Panc1 (cell line): ENCODE data around the gene CORO1C. TPM values are rescaled to one million over a fixed set of nuclear protein-coding genes. Genes with fewer than 3 reads are reported as not detected.

Experiments
- ATAC-seq: fragments of 200-7000 bp; cut with Tn5 transposase; 2 replicates; pipeline ENCODE4 v1.9.1; 2020; ENCODE audit warnings: mild to moderate bottlenecking, moderate library complexity
- BruUV-seq: library from RNA; stranded (reverse); fragments of 400-500 nt; replicated peaks from 2 replicates; lab custom pipeline; 2021; lab: Mats Ljungman, UMichigan
- CTCF ChIA-PET: fragments of 300-600 bp; sonication (Branson Sonifier 250); formaldehyde crosslinking; loops from one replicate; lab custom pipeline; 2022; ENCODE audit warnings: antibody characterized with exemption; lab: Charles Lee
- POLR2A ChIA-PET: fragments of 300-600 bp; sonication (Branson Sonifier 250); formaldehyde crosslinking; loops from one replicate; lab custom pipeline; 2022; ENCODE audit warnings: antibody characterized with exemption; lab: Charles Lee
- DNase-seq: peaks from one replicate; pipeline ENCODE4 v3.0.0-alpha.2; 2010; ENCODE audit warnings: low read depth, low spot score
- H3K27ac ChIP-seq: 2 replicates; pipeline ENCODE4 v1.5.1; 2011; ENCODE audit warnings: mild to moderate bottlenecking, low read length, inconsistent platforms
- H3K27me3 ChIP-seq: fragments of 200-500 bp; sonication (Bioruptor generic); 2 replicates; pipeline ENCODE4 v1.6.0; 2014; ENCODE audit warnings: low read length, inconsistent platforms; ENCODE audit not compliant: control insufficient read depth, insufficient read depth
- H3K36me3 ChIP-seq: fragments of 200-500 bp; sonication (Bioruptor generic); 2 replicates; pipeline ENCODE4 v1.5.1; 2014; ENCODE audit warnings: inconsistent platforms, mild to moderate bottlenecking, low read length, moderate library complexity; ENCODE audit not compliant: control insufficient read depth, insufficient read depth
- H3K4me1 ChIP-seq: 2 replicates; pipeline ENCODE4 v1.5.1; 2011; ENCODE audit warnings: inconsistent platforms, mild to moderate bottlenecking, low read length, moderate library complexity; ENCODE audit not compliant: control insufficient read depth, insufficient read depth
- H3K4me3 ChIP-seq, 2 experiments: 2 replicates each; pipeline ENCODE4 v1.5.1; 2011 to 2012; ENCODE audit warnings: low read depth in 2 of 2, low read length in 2 of 2, mild to moderate bottlenecking in 2 of 2, inconsistent platforms in 1 of 2, moderate library complexity in 1 of 2
- H3K9me3 ChIP-seq: fragments of 200-500 bp; sonication (Bioruptor generic); 2 replicates; pipeline ENCODE4 v1.5.1; 2014; ENCODE audit warnings: low read depth, mild to moderate bottlenecking, inconsistent platforms, low read length, moderate library complexity; ENCODE audit not compliant: control insufficient read depth, insufficient read depth
- CTCF ChIP-seq: fragments of 450-650 bp; IDR thresholded peaks from 2 replicates; pipeline ENCODE4 v1.5.1; 2017; ENCODE audit warnings: mild to moderate bottlenecking
- POLR2AphosphoS5 ChIP-seq: IDR thresholded peaks from 2 replicates; pipeline ENCODE4 v1.6.1; 2012; ENCODE audit warnings: mild to moderate bottlenecking, low read depth, low read length, moderate library complexity
- REST ChIP-seq, 2 experiments: IDR thresholded peaks; 2 replicates each; pipeline ENCODE4 v1.6.1; 2011 to 2012; ENCODE audit warnings: low read depth in 2 of 2, control low read depth in 1 of 2, low read length in 1 of 2, mild to moderate bottlenecking in 1 of 2, moderate library complexity in 1 of 2; ENCODE audit not compliant: insufficient read depth in 1 of 2
- SIN3A ChIP-seq: IDR thresholded peaks from 2 replicates; pipeline ENCODE4 v1.6.1; 2012; ENCODE audit warnings: low read depth, mild to moderate bottlenecking, low read length, moderate library complexity, borderline replicate concordance; ENCODE audit not compliant: insufficient read depth
- TCF7L2 ChIP-seq: IDR thresholded peaks from 2 replicates; pipeline ENCODE4 v1.6.1; 2011; ENCODE audit warnings: mild to moderate bottlenecking, low read depth, low read length, inconsistent platforms
- in situ Hi-C: cut with HindIII; loops from 2 replicates; pipeline ENCODE4 v1.10.0; 2016; ENCODE audit warnings: low sequenced_read_pairs, low pct_unique_long_range_greater_than_20kb
- intact Hi-C: fragments of 100-400 bp; cut with micrococcal nuclease; formaldehyde crosslinking; loops from one replicate; pipeline ENCODE4 v1.10.0; 2022; ENCODE audit not compliant: unreplicated experiment
- total RNA-seq: library from RNA; stranded (reverse); gene quantifications from one replicate; pipeline ENCODE4 v1.2.1, GENCODE V29; 2021; ENCODE audit not compliant: unreplicated experiment

CORO1C gene
- total RNA-seq, 1 experiment from 2014 or later: 165 TPM

GRCh38 chr12:108690542-108691174, 40.7 kb downstream of the CORO1C start:
- H3K9me3 ChIP-seq: no peaks in the 10 kb centered on the region
- no TSS peak for BruUV-seq
- TF ChIP-seq POLR2AphosphoS5: no peak
- no peak for TF ChIP-seq REST (IDR thresholded peaks at IDR 0.05; ENCODE audit: insufficient read depth in 1 of 2, low read depth in 2 of 2, low read length in 1 of 2)
- no peak for TF ChIP-seq CTCF
- no peak for TF ChIP-seq TCF7L2
- TF ChIP-seq SIN3A: no peak
- peaks cover 9% of the 10 kb centered on the region; the same call in 1 of the 2 replicates for H3K36me3 ChIP-seq
- CTCF ChIA-PET: interaction anchor here (0.6 kb wide), 1 partner anchor 1580 kb away, joined by 3 read pairs; no protein-coding TSS in a partner anchor
- peaks cover 57% of the 10 kb centered on the region for H3K4me1 ChIP-seq
- H3K27ac ChIP-seq: peak overlapping the region; percentile 81
- no peaks in the 10 kb centered on the region for H3K27me3 ChIP-seq
- peak overlapping the region in 1 of 2 experiments; percentile 46; a peak in 2 of 4 replicates for H3K4me3 ChIP-seq
- intact Hi-C loops: no loop called here
- DNase-seq (no peak), ATAC-seq (no peak)
- POLR2A ChIA-PET: no interaction called here
- in situ Hi-C loops: no loop called here

- H3K4me1 ChIP-seq: peaks cover 62% of the 10 kb centered on the region
- in situ Hi-C loops: no loop called here
These were observed 41.2 kb downstream of the CORO1C start for GRCh38 chr12:108690191-108690518.

More at GRCh38 chr12:108690191-108690518, 41.2 kb downstream of the CORO1C start:
- no peak overlapping the region for H3K4me3 ChIP-seq
- intact Hi-C loops: no loop called here
- ChIA-PET CTCF (interaction anchor here (0.6 kb wide), 1 partner anchor 1581 kb away, joined by 3 read pairs; no protein-coding TSS in a partner anchor), POLR2A (no interaction called here)
- peaks cover 7% of the 10 kb centered on the region; the same call in 1 of the 2 replicates for H3K36me3 ChIP-seq
- no peaks in the 10 kb centered on the region for H3K27me3 ChIP-seq
- no TSS peak for BruUV-seq
- DNase-seq (no peak), ATAC-seq (no peak)
- H3K27ac ChIP-seq: peak overlapping the region; percentile 81
- H3K9me3 ChIP-seq: no peaks in the 10 kb centered on the region
- no peak for TF ChIP-seq SIN3A
- TF ChIP-seq TCF7L2: no peak
- no peak for TF ChIP-seq REST (IDR thresholded peaks at IDR 0.05; ENCODE audit: insufficient read depth in 1 of 2, low read depth in 2 of 2, low read length in 1 of 2)
- TF ChIP-seq POLR2AphosphoS5: no peak
- TF ChIP-seq CTCF: no peak
